OCI-LY7 (cell line): ENCODE measurements around the gene CYB5R4.

Experiments
- EZH2phosphoT487 ChIP-seq: fragments of 200-600 bp; sonication (generic); IDR thresholded peaks from 2 replicates; pipeline ENCODE4 v1.6.1; 2018; ENCODE audit warnings: low read depth, borderline replicate concordance, mild to moderate bottlenecking, mixed run types, antibody characterized with exemption, low read length, moderate library complexity, mixed read lengths
- TF ChIP-seq, protein P1 (sequence below): fragments of 200-600 bp; sonication (generic); conservative IDR thresholded peaks from 2 replicates; pipeline ENCODE4 v1.5.1; 2014; ENCODE audit warnings: mild to moderate bottlenecking, antibody characterized with exemption, low read length, moderate library complexity, mixed read lengths

DNA sequence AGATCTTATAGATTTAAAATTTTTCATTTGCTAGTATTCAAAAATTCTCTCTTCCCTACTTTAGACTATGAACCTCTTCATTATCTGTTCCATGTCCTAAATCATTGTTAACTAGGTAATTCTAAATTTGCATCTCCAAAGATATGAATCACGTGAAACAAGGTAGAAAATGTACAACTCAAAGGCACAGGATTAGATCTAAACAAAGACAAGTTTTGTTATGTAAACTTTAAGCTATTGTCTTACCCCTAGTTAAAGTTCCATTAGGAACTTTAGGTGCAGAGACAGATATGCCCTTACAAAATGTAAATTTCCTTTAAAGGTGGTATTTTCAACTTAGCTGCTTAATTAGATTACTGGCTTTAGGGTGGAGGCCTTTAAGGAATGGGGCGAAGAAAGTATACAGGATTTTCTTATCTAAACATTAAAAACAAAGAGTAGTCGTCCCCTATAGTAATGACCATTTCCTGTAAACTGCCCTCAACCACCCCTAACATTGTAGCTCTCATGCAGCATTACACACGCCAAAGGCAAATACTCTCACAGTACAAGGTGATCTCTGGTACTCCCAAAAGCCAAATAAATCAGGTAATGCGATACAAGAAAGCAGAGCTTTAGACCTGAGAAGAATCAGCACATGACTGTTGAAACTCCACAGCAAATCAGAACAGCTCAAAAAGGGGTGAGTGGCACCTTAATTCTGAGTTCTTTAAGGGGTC is 116.7 kb downstream of the CYB5R4 start:
- TF ChIP-seq, protein P1, sequence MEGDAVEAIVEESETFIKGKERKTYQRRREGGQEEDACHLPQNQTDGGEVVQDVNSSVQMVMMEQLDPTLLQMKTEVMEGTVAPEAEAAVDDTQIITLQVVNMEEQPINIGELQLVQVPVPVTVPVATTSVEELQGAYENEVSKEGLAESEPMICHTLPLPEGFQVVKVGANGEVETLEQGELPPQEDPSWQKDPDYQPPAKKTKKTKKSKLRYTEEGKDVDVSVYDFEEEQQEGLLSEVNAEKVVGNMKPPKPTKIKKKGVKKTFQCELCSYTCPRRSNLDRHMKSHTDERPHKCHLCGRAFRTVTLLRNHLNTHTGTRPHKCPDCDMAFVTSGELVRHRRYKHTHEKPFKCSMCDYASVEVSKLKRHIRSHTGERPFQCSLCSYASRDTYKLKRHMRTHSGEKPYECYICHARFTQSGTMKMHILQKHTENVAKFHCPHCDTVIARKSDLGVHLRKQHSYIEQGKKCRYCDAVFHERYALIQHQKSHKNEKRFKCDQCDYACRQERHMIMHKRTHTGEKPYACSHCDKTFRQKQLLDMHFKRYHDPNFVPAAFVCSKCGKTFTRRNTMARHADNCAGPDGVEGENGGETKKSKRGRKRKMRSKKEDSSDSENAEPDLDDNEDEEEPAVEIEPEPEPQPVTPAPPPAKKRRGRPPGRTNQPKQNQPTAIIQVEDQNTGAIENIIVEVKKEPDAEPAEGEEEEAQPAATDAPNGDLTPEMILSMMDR: no peak
- no peak for TF ChIP-seq EZH2phosphoT487
